ENCODE data around the gene DNAJC5.
"Not testable (repeated sequence)": the region's sequence is repeated elsewhere in the genome, so short reads cannot be mapped to it uniquely, and the experiment has no call there.

The DNAJC5 gene

DNA sequence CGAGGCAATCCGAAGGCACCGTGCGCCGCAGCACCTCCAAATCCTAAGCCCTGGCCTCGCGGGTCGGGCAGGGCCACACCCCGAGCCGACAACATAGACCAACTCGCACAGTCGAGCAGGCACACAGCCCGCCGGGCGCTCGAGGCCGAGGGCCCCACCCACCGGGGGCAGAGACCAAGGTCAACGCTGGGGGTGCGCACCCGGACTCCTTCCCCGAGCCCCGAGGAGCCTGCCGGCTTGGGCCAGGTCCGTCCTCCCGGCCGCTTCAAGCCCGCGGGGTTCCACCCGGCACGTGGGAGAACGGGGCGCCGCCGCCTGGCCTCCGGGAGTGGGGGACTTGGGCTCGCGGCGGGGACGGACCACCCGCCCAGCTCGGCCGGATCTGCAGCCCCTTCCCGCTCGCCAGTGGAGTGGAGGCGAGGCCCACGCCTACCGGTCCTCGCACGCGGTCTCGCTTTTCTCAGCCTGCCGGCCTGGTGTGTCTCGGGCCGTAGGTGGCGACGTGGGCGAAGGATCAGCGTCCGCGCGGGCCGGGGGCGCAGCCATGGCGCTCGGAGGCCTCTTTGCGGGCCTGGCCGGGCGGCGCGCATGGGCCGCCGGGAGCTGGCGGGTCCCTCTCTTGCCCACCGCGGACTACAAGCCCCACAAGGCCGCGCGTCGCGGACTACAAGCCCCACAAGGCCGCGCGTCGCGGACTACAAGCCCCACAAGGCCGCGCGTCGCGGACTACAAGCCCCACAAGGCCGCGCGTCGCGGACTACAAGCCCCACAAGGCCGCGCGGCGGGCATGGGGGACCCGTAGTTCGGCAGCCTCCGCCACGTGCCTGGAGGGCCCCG, 61.1 kb downstream of the DNAJC5 start, which contains the start of gene UCKL1:
Gene UCKL1, minus strand, starts transcription at position 590 of the 837 bp plus-strand sequence. Its CDS starts 44 bp downstream, at position 546.
- DNase-seq (ENCODE audit: low read depth) = no peak

DNA sequence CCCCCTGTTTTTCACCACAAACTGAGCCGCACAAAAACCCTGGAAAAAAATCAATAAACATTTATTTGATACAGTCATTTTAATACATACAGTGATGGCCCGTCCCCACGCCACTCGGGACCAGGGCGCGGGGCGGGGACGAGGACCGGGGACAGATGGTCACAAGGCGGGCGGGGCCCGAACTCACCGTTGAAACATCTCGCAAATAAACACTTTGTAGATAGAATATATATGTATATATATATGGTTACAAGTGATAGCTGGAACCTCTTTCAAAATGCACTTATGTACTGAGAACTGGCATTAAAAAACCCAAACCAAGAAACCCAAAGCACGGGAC, 61.7 kb downstream of the DNAJC5 start:
- no peak for DNase-seq (ENCODE audit: low read depth)

DNA sequence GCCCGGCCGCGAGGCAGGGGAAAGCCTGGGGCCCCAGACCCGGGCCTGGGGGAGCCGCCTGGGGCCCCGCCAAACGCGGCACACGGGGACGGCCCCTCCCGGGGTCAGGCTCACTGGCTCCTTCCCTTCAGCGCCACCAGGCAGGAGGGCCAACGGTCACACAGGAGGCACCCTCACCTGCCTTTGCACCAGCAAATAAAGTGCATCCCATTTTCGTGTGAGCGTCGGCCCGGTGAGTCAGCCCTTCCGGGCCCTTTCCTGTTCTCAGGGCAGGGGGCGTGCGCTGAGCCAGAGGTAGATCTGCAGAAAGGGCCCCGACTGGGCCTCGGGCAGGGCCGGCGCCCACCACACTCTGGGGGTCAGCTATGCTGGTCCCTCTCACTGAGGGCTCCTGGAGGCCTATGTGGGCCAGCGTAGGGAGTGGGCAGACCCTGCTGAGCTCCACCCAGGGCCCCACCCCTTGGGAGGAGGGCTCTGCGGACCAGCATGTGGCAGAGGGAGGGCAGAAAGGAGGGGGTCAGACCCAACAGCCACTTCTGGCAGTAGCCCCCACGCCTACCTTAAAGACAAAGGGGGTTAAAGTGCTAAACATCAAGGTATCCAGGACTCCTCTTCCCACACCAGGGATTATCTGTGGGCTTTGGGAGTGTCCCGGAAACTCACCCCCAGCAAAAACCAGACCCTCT, 62.2 kb downstream of the DNAJC5 start:
- no peak for DNase-seq (ENCODE audit: low read depth)

DNA sequence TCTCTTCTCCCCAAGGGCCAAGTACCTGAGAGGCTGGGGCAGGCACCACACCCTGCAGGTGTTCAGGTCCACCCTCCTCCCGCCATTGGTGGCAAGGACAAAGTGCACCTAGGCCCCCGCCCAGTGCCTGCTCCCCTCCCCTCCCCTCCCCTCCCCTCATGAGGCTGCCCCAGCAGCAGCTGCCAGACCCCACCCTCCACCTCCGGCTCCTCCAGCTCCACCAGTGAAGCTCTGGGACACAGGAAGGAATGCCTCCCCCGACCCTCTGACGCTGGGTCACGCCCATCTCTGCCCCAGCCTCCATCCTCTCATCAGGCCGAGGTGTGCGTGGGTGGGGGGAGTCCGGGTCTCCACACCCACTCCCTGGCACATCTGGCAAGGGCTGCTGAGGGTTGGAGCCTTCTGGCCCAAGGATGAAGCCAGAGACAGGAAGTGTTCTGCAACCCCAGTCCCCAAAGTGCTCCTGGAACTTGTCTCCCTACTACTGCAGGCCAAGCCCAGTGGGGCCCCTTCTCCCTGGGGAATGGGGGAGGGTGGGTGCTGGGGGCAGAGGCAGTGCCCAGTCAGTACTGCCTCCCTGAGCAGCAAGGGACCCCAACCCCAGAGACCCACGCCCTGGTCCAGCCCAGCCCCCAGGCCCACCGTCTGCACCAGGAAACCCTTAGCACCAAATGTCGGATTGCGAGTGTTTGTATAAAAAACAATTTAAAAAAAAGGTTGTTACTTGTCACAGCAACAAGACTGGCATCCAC, 62.9 kb downstream of the DNAJC5 start:
- DNase-seq (ENCODE audit: low read depth) = no peak

DNA sequence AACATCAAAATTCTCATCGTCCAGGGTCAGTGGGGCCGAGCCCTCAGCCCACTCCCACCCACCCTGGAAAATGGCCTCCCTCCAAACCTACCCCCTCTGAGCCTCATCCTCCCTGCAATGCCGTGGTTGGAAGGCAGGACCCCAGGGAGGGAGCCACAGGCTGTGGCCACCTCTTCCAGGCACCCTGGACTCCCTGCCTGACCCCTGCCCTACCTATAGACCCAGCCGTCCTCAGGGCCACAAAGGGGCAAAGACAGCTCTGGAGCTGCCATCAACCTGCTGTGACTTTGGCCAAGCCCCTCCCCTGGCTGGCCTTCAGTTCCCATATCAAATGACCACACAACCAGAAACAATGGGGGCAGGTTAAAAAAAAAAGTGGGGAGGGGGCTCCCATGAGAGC, 63.5 kb downstream of the DNAJC5 start:
- no peak for DNase-seq (ENCODE audit: low read depth)

DNA sequence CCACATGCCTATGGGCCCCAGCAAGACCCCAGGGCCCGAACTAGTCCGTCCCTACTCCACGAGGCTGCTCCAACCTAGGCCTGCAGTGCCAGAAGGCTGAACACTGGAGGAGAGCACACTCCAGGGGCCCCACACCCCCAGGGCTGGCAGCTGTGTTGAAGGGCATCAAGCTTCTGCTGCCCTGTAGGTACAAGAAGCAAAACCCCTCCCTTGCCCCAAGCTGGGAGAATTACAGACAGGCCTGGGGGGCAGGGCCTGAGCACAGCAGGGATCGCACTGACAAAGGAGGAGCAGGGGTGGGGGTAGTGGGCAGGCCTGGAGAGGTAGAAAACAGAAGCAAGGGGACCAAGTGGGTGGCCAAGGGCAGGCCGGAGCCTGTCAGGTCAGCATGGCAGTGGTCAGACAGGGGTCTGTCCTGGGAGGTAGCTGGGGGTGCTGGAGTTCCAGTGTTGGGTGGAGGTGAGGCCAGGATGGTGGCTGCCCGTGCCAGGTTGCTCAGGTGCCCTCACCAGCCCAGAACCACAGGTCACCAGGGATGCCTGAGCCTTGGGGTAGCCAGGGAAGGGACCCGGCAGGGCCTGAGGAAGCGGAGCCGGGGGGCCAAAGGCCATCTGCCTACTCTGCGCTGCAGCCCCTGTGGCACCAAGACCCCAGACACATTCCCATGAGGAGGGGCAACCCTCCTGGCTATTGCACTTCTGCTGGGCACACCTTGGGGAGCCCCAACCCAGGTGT, 64.2 kb downstream of the DNAJC5 start:
- no peak for DNase-seq (ENCODE audit: low read depth)

DNA sequence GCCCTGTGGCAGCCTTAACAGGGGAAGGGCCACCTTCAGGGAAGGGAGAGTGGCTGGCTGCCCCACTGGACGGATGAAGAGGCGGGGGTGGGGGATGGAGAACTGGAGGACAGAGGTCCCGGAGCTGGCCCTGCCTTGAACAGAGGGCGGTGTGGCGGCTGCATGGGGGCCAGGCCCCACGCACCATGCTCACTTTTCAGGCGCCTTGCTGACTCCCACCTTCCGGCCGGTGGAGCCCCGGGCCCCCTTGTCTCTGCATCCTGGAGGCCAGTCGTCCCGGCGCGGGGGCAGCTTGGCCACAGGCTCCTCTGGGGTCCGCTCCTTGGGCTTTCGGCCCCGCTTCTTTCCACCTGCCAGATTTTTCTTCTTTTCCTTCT, 64.8 kb downstream of the DNAJC5 start:
- DNase-seq (ENCODE audit: low read depth) = no peak

DNA sequence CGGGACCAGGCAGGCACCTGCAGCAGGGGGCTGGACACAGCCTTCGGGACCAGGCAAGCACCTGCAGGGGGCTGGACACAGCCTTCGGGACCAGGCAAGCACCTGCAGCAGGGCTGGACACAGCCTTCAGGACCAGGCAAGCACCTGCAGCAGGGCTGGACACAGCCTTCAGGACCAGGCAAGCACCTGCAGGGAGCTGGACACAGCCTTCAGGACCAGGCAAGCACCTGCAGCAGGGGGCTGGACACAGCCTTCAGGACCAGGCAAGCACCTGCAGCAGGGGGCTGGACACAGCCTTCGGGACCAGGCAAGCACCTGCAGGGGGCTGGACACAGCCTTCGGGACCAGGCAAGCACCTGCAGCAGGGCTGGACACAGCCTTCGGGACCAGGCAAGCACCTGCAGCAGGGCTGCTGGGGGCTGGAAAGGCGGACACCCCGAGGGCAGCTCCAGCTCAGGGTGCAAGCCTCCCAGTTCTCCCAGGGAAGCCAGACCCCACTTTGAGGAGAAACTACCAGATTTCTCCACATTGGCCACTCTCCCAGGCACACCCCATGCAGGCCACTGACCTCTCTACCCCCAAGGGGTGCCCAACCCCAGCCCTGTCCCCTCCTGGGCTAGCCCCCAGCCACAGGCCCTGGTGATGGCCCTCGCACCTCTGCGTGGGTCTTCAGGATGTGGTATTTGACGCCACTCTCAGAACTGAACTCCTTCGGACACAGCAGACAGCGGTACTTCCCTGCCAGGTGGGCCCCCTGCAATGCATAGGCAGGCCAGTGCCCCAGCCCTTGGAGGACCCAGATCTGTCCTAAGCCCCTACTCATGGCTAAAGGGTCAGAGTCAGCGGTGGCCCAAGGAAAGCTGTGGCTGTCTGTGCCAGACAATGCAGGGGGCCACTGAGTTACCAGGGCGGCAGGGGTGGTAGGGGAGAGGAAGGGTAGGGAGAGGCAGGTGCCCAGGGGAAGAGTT, 66.0 kb downstream of the DNAJC5 start:
- not testable (repeated sequence) for DNase-seq (ENCODE audit: low read depth)

DNA sequence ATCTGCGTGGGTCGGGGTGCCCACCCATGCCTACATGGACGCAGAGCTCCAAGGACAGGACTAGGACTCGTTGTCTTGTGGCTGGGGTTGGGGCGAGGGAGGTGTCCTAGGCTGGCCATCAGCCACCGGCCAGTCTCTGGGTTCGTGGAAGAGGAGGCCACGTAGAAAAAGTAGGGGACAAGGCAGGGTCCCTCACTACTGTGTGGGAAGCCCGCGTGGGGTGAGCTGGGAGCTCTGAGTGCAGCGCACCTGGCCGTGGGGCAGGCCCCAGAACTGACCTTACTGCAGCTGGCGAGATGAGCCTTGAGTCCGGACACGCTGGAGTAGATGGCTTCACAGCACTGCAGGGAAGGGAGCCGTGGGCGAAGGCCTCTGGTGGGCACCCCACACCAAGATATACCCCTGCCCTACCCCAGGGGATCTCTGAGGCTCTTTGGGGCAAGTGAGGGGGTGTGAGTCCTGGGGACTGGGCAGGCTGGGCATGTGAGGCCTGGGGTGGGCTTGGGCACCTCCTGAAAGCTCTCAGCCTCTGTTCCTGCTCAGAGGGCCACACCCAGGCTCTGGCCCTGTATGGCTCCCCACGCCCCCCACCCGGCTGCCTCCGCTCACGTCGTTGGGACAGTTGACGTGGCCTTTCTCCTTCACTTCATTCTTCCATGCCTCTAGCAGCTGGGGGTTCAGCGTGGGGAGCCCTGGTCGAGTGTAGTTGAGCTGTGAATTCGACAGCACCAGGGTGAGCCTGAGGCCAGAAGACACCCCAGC, 66.9 kb downstream of the DNAJC5 start:
- DNase-seq (ENCODE audit: low read depth) = no peak

DNA sequence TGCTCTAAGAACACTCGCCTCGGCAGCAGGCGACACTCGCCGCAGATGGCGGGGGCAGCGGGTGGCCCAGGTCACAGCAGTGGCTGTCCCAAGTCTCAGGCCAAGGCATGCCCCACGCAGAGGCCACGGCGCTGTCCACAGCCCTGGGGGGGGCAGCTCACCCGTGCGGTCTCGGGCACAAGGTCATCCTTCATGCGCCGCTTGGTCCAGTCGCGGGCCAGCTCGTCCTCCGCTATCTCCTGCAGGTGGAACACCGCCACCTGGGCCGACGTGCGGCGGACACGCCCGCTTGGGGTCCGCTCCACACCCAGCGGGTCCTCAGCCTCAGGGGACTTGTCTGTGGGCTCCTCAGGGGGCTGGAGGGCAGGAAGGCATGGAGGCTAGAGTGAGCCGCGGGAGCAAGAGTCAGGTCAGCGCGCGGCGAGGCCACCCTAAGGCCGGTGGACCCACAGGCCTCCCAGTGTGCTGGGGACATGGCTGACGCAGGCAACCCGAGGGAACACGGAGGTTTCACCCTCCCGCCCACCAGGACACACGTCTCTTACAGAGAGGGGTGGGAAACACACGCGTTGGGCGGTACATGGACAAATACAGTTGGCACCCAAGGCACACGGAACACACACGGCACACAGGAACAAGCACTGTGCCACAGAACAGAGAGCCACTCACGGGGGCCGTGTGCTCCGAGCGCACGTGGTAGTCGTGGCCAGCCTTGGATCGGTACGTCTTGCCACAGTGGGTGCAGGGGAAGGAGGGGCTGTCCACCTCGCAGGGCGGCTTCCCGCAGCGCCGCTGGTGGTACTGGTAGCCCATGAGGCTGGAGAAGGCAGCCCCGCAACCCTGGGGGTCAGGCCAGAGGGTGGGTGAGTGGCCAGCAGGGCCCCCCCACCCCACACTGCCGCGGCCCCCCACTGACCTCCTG, 67.8 kb downstream of the DNAJC5 start:
- DNase-seq (ENCODE audit: low read depth) = no peak

DNA sequence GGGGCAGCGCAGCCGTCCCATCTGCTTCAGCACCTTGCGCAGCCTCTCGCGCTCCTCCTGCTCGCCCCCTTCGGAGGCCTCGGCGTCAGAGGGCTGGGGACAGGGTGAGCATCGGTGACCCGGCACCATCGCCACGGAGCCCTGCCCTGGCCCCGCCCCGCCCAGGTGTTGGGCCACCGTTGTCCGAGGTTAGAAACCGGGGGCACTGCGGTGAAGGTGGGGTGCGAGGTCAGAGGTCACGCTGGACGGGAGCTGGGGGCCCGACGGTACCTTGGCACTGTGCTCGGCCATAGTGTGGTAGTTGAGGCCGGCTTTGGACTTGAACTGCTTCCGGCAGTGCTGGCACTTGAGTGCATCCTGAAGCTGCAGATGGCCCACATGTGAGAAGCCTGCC, 68.4 kb downstream of the DNAJC5 start:
- DNase-seq (ENCODE audit: low read depth) = no peak

DNA sequence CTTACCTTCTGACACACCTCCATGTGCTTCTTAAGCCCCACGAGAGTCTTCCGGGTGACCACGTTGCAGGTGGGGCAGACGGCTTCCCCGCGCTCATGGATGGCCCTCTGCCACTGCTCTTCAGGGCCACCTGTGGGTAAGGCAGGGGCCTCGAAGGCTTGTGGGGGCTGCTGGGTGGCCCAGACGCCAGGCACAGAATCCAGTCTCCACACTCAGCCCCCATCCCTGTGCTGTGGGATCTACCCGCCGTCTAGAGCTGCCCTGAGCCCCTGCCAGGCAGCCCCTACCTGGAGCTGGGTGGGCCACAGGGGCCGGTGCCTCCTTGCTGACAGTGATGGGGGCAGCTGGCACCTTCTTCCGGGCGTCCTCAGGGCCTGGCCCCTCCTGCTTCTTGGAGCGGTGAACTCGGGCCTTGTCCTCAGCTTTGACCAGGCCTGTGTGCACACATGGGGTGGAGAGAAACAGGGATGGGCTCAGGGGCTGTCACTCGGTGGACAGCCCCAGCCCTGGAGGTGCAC, 68.9 kb downstream of the DNAJC5 start:
- DNase-seq (ENCODE audit: low read depth) = no peak

DNA sequence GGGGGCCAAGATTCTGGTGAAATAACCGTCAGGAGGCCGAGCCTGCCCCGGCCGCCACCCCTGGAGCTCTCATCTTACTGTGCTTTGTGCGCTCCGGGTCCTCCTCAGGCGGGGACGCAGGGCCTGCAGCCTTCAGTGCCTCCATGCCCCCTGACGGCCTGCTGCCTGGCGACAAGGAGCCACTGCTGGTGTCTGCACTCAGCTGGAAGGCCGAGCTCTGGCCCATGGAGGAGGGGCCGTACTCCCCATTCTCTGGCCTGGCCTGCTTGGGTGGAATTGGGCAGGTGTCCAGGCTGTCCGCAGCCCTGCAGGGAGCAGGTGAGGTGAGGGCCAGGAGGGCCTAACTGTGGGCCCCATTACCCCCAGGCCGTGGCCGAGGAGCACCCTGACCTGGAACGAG, 69.5 kb downstream of the DNAJC5 start:
- no peak for DNase-seq (ENCODE audit: low read depth)

DNA sequence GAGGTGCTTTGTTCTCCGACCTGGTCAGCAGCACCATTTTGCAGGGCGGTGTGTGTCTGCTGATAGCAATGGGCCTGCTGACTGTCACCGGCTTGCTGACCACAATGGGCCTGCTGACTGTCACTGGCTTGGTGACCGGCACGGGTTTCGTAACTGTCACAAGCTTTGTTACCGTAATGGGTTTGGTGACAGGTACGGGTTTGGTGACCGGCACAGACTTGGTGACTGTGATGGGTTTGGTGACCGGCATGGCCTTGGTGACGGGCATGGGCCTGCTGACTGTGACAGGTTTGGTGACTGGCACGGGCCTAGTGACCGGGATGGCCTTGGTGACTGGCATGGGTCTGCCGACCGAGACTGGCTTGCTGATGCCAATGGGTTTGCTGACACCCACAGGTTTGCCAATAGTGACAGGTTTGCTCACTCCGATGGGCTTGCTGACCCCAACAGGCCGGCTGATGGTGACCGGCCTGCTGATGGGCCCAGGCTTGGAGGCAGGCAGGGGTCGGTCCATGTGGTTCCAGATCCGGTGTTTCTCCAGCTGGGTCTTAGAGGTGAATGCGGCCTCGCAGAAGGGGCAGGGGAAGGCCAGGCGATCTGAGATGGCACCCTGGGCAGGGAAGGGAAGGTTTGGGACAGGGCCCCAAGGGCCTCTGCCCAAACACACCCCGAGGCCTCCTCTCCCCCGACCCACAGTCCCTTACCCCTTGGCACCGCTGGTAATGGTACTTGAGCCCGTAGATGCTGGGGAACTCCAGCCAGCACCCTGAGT, 71.4 kb downstream of the DNAJC5 start:
- no peak for DNase-seq (ENCODE audit: low read depth)

DNA sequence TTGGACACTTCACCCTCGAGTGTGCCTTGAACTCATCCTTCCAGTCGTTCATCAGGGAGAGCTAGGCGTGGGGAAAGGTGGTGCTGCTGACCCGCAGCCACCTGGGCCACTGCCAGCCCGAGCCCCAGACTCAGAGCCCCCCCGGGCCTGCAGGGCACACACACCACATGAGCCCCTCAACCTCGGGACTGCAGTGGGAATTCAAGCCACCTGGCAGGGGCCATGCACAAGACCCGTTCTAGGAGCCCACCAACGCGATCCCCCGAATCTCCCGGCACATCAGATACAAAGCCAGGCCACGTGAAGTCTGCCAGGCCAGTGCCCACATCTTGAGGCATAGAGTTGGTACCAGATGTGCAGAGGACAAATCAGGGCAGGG, 72.0 kb downstream of the DNAJC5 start:
- no peak for DNase-seq (ENCODE audit: low read depth)

DNA sequence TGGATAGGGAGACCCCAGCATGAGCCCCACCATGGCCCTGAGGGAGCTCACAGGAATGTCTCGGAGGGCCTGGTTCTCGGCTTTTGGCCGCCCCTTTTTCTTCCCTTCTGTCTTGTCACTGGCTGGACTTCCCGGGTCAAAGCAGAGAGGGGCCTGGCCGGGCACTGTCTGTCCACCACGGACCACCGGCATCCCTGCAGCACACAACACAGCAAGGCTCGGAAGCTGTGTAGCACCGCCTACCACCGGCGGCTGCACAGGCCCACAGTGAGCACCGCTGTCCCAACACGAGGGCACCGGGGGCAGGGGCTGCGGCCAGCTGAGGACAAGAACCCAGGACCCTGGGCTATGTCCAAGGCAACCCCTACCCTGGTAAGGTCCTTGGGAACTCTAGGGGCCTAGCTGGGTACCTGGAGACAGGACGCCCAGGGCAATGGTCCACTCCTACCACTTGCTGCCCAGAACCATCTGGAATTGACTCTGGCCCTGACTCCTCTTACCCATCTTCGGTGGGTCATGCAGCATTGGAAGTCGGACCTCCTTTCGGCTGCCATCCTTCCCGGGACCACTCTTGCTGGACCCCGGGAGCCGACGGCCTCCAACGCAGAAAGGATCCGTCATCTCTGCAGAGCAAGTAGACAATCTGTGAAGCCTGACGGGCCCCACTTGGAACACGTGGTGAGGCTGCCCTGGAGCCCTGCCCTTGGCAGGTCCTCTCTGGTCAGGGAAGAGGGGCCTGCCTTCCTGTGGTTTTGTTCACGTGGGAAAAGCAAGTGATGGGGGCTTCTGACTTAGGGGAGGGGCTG, 72.6 kb downstream of the DNAJC5 start:
- no peak for DNase-seq (ENCODE audit: low read depth)
